Psoas muscle (tissue), 8 donors: ENCODE measurements around the gene LAIR1. TPM values are rescaled to one million over a fixed set of nuclear protein-coding genes. Genes with fewer than 3 reads are reported as not detected.

Experiments used
- ATAC-seq, 4 donors: fragments of 200-7000 bp; cut with Tn5 transposase; one replicate each; pipeline ENCODE4 v1.9.1; 2020; ENCODE audit warnings: moderate library complexity in 3 of 4, mild to moderate bottlenecking in 2 of 4
- DNase-seq, 2 donors: peaks; one replicate each; pipeline ENCODE4 v3.0.0-alpha.2; 2020
- H3K27ac ChIP-seq: fragments of 200-600 bp; one replicate; pipeline ENCODE4 v1.8.0; 2022
- H3K27me3 ChIP-seq, 3 donors: fragments of 200-600 bp in 1 of 3; one replicate each; pipeline versions ENCODE4 v1.6.1 to v1.8.0; 2013 to 2022; ENCODE audit warnings: low read length in 2 of 3, mild to moderate bottlenecking in 2 of 3, moderate library complexity in 1 of 3; ENCODE audit not compliant: insufficient read depth in 3 of 3
- H3K36me3 ChIP-seq, 2 donors: fragments of 200-600 bp in 1 of 2; one replicate each; pipeline versions ENCODE4 v1.6.1 to v1.8.0; 2013 to 2022; ENCODE audit warnings: low read depth in 1 of 2, mild to moderate bottlenecking in 1 of 2, moderate library complexity in 1 of 2; ENCODE audit not compliant: insufficient read depth in 1 of 2
- H3K4me1 ChIP-seq: fragments of 200-600 bp; one replicate; pipeline ENCODE4 v1.8.0; 2022
- H3K4me3 ChIP-seq: fragments of 200-600 bp; one replicate; pipeline ENCODE4 v1.8.0; 2022; ENCODE audit warnings: mild to moderate bottlenecking
- H3K9me3 ChIP-seq: fragments of 200-600 bp; one replicate; pipeline ENCODE4 v1.8.0; 2022
- CTCF ChIP-seq: fragments of 200-600 bp; IDR thresholded peaks from one replicate; pipeline ENCODE4 v1.8.0; 2022; ENCODE audit warnings: antibody characterized with exemption
- WGBS, 3 donors: extraction: QIAGEN DNeasy Blood & Tissue Kit; methylation state at CpG; one replicate each; pipeline versions ENCODE4 v1.1.6 to v1.1.7; 2013; 5-methylcytosine and 5-hydroxymethylcytosine counted together
- intact Hi-C, 2 donors: fragments of 100-400 bp; cut with DNase I; formaldehyde crosslinking; loops; one replicate each; pipeline versions ENCODE4 v1.11.0 to v1.14.2; 2022
- polyA plus RNA-seq, 3 donors: library from polyadenylated mRNA; stranded (reverse); fragments of 200-250 nt; gene quantifications; one replicate each; pipeline ENCODE4 v1.2.3, GENCODE V29; 2013
- total RNA-seq, 4 donors: library from RNA; stranded (reverse); fragmentation: NEBNext Ultra II Directional in 2 of 4; extraction: Animal tissue kit (Norgen Biotek cat#: 25700) in 2 of 4; gene quantifications; one replicate each; pipeline versions ENCODE4 v1.2.1 to v1.2.4, GENCODE V29; 2021 to 2023
- donor health status: healthy with polysubstance abuse.
- donor health status: DM: no; HTN: no; CAD: no; lungs with moderate emphysema.
- donor health status: Bipolar disorder and iron deficiency.
- donor health status: healthy.
- donor health status: DM: yes; HTN: yes; CAD: no.
- donor health status: DM: no; HTN: no; CAD: no.
- donor health status: DM: no; HTN: no; CAD: no.
- donor health status: DM: yes; HTN: yes; CAD: no.

Gene LAIR1
- total and polyA plus RNA-seq, 7 donors: 0.93 to 6.2 (median 3.4) TPM

- H3K36me3 ChIP-seq: no peaks in the 10 kb centered on the region
- no peak overlapping the region for H3K4me3 ChIP-seq
- TF ChIP-seq CTCF: no peak
- intact Hi-C loops: no loop called here
- H3K27ac ChIP-seq: no peak overlapping the region
- 68 to 72% (median 69%) methylated on average over 11 to 12 of the region's 12 CpGs for WGBS, 3 donors
- H3K4me1 ChIP-seq: no peaks in the 10 kb centered on the region
- DNase-seq (no peak), ATAC-seq (no peak)
- no peaks in the 10 kb centered on the region for H3K9me3 ChIP-seq
- H3K27me3 ChIP-seq: peaks cover 0 to 7% (median 0%) of the 10 kb centered on the region in 3 donors
These were observed 54.9 kb downstream of the LAIR1 start for GRCh38 chr19:54309811-54310210.

GRCh38 chr19:54307389-54308020, 57.2 kb downstream of the LAIR1 start:
- Histone ChIP-seq H3K4me3 (no peak overlapping the region), H3K36me3 (no peaks in the 10 kb centered on the region), H3K4me1 (no peaks in the 10 kb centered on the region), H3K27ac (no peak overlapping the region), H3K9me3 (no peaks in the 10 kb centered on the region), H3K27me3 (peaks cover 0 to 7% (median 0%) of the 10 kb centered on the region in 3 donors)
- DNase-seq (no peak), ATAC-seq (no peak)
- WGBS, 3 donors: 74 to 83% (median 78%) methylated on average over 5 of the region's 5 CpGs
- TF ChIP-seq CTCF: no peak
- intact Hi-C loops: no loop called here

- intact Hi-C loops: no loop called here
- TF ChIP-seq CTCF: no peak
- H3K27ac ChIP-seq: no peak overlapping the region
- no peak overlapping the region for H3K4me3 ChIP-seq
- no peak for ATAC-seq
- no peaks in the 10 kb centered on the region for H3K9me3 ChIP-seq
- no peaks in the 10 kb centered on the region for H3K36me3 ChIP-seq
- H3K27me3 ChIP-seq: peaks cover 0 to 6% (median 0%) of the 10 kb centered on the region in 3 donors
- 85 to 90% (median 88%) methylated on average over 1 of the region's 1 CpG for WGBS, 3 donors
- DNase-seq: no peak
- no peaks in the 10 kb centered on the region for H3K4me1 ChIP-seq
These were observed 59.6 kb downstream of the LAIR1 start for GRCh38 chr19:54305141-54305540.

GRCh38 chr19:54302257-54302656, 62.5 kb downstream of the LAIR1 start:
- H3K27ac ChIP-seq: no peak overlapping the region
- no peaks in the 10 kb centered on the region for H3K9me3 ChIP-seq
- DNase-seq (no peak), ATAC-seq (no peak)
- no peak overlapping the region for H3K4me3 ChIP-seq
- TF ChIP-seq CTCF: no peak
- peaks cover 0 to 4% (median 0%) of the 10 kb centered on the region in 3 donors for H3K27me3 ChIP-seq
- H3K4me1 ChIP-seq: no peaks in the 10 kb centered on the region
- intact Hi-C loops: no loop called here
- no peaks in the 10 kb centered on the region for H3K36me3 ChIP-seq
- WGBS, 3 donors: 65 to 74% (median 71%) methylated on average over 4 of the region's 4 CpGs

Other genes with a start within 250 kb of the LAIR1 start
- gene TFPT, start 249.3 kb downstream of the LAIR1 start, total RNA-seq: 10 to 100 TPM; 11.0 to 22.9 (median 13.8) TPM
- gene TFPT, start 249.3 kb downstream of the LAIR1 start, polyA plus RNA-seq: 10 to 100 TPM; 23.7 to 38.3 (median 25.2) TPM
- 10 to 100 TPM; 32.3 to 41.6 (median 36.4) TPM for gene PRPF31, start 249.2 kb downstream of the LAIR1 start, total RNA-seq
- gene PRPF31, start 249.2 kb downstream of the LAIR1 start, polyA plus RNA-seq: 10 to 100 TPM; 32.5 to 54.3 (median 52.9) TPM
- 10 to 100 TPM; 19.4 to 28.4 (median 20.4) TPM for gene CNOT3, start 227.2 kb downstream of the LAIR1 start, total RNA-seq
- 10 to 100 TPM; 14.1 to 16.1 (median 16.1) TPM for gene CNOT3, start 227.2 kb downstream of the LAIR1 start, polyA plus RNA-seq
- gene LENG1, start 205.2 kb downstream of the LAIR1 start, total RNA-seq: 10 to 100 TPM in 1 of 4 donors, 1 to 10 TPM in 3; 5.8 to 10.2 (median 7.0) TPM
- 10 to 100 TPM; 11.4 to 19.6 (median 12.1) TPM for gene LENG1, start 205.2 kb downstream of the LAIR1 start, polyA plus RNA-seq
- gene TMC4, start 191.8 kb downstream of the LAIR1 start, total RNA-seq: 1 to 10 TPM in 1 of 4 donors, under 1 TPM in 2, not detected in 1; 0.55 to 2.5 (median 0.74) TPM
- under 1 TPM; 0.64 to 0.70 (median 0.70) TPM for gene TMC4, start 191.8 kb downstream of the LAIR1 start, polyA plus RNA-seq
- gene MBOAT7, start 175.4 kb downstream of the LAIR1 start, total RNA-seq: 10 to 100 TPM in 3 of 4 donors, 1 to 10 TPM in 1; 6.2 to 17.8 (median 11.4) TPM
- gene MBOAT7, start 175.4 kb downstream of the LAIR1 start, polyA plus RNA-seq: 10 to 100 TPM in 1 of 3 donors, 1 to 10 TPM in 2; 6.3 to 11.4 (median 8.4) TPM
- 10 to 100 TPM; 17.4 to 44.6 (median 19.2) TPM for gene TSEN34, start 173.6 kb downstream of the LAIR1 start, total RNA-seq
- gene TSEN34, start 173.6 kb downstream of the LAIR1 start, polyA plus RNA-seq: 10 to 100 TPM; 15.5 to 42.6 (median 24.5) TPM
- 100 to 1,000 TPM; 479 to 705 (median 663) TPM for gene RPS9, start 164.1 kb downstream of the LAIR1 start, total RNA-seq
- 1,000 to 10,000 TPM; 1,294 to 2,049 (median 1,972) TPM for gene RPS9, start 164.1 kb downstream of the LAIR1 start, polyA plus RNA-seq
- gene LILRB3, start 141.9 kb downstream of the LAIR1 start, total RNA-seq: 1 to 10 TPM; 1.9 to 3.8 (median 2.3) TPM
- gene LILRB3, start 141.9 kb downstream of the LAIR1 start, polyA plus RNA-seq: 1 to 10 TPM in 1 of 3 donors, under 1 TPM in 2; 0.32 to 1.2 (median 0.40) TPM
- 1 to 10 TPM in 3 of 4 donors, under 1 TPM in 1; 0.54 to 1.6 (median 1.3) TPM for gene LILRA6, start 122.1 kb downstream of the LAIR1 start, total RNA-seq
- under 1 TPM; 0.22 to 0.48 (median 0.42) TPM for gene LILRA6, start 122.1 kb downstream of the LAIR1 start, polyA plus RNA-seq
- gene LILRB5, start 107.7 kb downstream of the LAIR1 start, total RNA-seq: 1 to 10 TPM; 2.2 to 5.1 (median 4.4) TPM
- 1 to 10 TPM in 2 of 3 donors, under 1 TPM in 1; 0.95 to 1.3 (median 1.1) TPM for gene LILRB5, start 107.7 kb downstream of the LAIR1 start, polyA plus RNA-seq
- gene LILRB2, start 83.8 kb downstream of the LAIR1 start, total RNA-seq: 1 to 10 TPM in 3 of 4 donors, under 1 TPM in 1; 0.79 to 2.4 (median 1.7) TPM
- 1 to 10 TPM in 1 of 3 donors, under 1 TPM in 2; 0.41 to 1.3 (median 0.42) TPM for gene LILRB2, start 83.8 kb downstream of the LAIR1 start, polyA plus RNA-seq
- 1 to 10 TPM in 3 of 4 donors, not detected in 1; 1.1 to 2.2 (median 1.1) TPM for gene LILRA5, start 51.8 kb downstream of the LAIR1 start, total RNA-seq
- 1 to 10 TPM in 1 of 3 donors, under 1 TPM in 2; 0.44 to 1.2 (median 0.52) TPM for gene LILRA5, start 51.8 kb downstream of the LAIR1 start, polyA plus RNA-seq
- 1 to 10 TPM in 1 of 4 donors, not detected in 3; 1.1 TPM for gene LILRA4, start 25.8 kb downstream of the LAIR1 start, total RNA-seq
- not detected for gene LILRA4, start 25.8 kb downstream of the LAIR1 start, polyA plus RNA-seq
- gene TTYH1, start 50.5 kb upstream of the LAIR1 start, total RNA-seq: 1 to 10 TPM in 1 of 4 donors, under 1 TPM in 2, not detected in 1; 0.34 to 1.9 (median 0.67) TPM
- gene TTYH1, start 50.5 kb upstream of the LAIR1 start, polyA plus RNA-seq: under 1 TPM; 0.38 to 0.63 (median 0.40) TPM
- gene LENG8, start 84.3 kb upstream of the LAIR1 start, total RNA-seq: 10 to 100 TPM; 28.2 to 60.2 (median 41.8) TPM
- gene LENG8, start 84.3 kb upstream of the LAIR1 start, polyA plus RNA-seq: 10 to 100 TPM; 21.7 to 28.6 (median 27.2) TPM
- gene LENG9, start 98.8 kb upstream of the LAIR1 start, total RNA-seq: 1 to 10 TPM; 2.0 to 3.7 (median 2.7) TPM
- gene LENG9, start 98.8 kb upstream of the LAIR1 start, polyA plus RNA-seq: 1 to 10 TPM; 1.7 to 3.9 (median 3.7) TPM
- gene CDC42EP5, start 108.4 kb upstream of the LAIR1 start, total RNA-seq: 1 to 10 TPM; 5.0 to 7.4 (median 6.0) TPM
- gene CDC42EP5, start 108.4 kb upstream of the LAIR1 start, polyA plus RNA-seq: 1 to 10 TPM; 1.1 to 4.1 (median 3.1) TPM
- not detected for gene LAIR2, start 137.9 kb upstream of the LAIR1 start, total RNA-seq
- gene LAIR2, start 137.9 kb upstream of the LAIR1 start, polyA plus RNA-seq: not detected
- gene LILRA2, start 208.9 kb upstream of the LAIR1 start, total RNA-seq: 1 to 10 TPM in 2 of 4 donors, under 1 TPM in 2; 0.68 to 1.8 (median 1.0) TPM
- under 1 TPM; 0.25 to 0.36 (median 0.26) TPM for gene LILRA2, start 208.9 kb upstream of the LAIR1 start, polyA plus RNA-seq
- under 1 TPM; 0.32 to 0.53 (median 0.34) TPM for gene LILRA1, start 228.7 kb upstream of the LAIR1 start, total RNA-seq
- gene LILRA1, start 228.7 kb upstream of the LAIR1 start, polyA plus RNA-seq: under 1 TPM in 2 of 3 donors, not detected in 1; 0.09 to 0.13 TPM